H1 (cell line): ENCODE measurements around the gene IQUB. TPM values are rescaled to one million over a fixed set of nuclear protein-coding genes. Genes with fewer than 3 reads are reported as not detected.

Experiments used
- CBX8 ChIP-seq: fragments of 300-800, 300-1000 bp; sonication (generic); IDR thresholded peaks from 2 replicates; pipeline ENCODE4 v1.7.1; 2016; ENCODE audit warnings: low read depth, low read length, borderline replicate concordance
- CHD2 ChIP-seq: IDR thresholded peaks from 2 replicates; pipeline ENCODE4 v1.6.1; 2012; ENCODE audit warnings: low read length, improper control_type of control experiment
- PHF8 ChIP-seq: fragments of 200-600 bp; sonication (generic); conservative IDR thresholded peaks from 2 replicates; pipeline ENCODE4 v1.7.1; 2012; ENCODE audit warnings: low read depth, mild to moderate bottlenecking, inconsistent platforms, low read length, moderate library complexity
- POLR2AphosphoS5 ChIP-seq: IDR thresholded peaks from 2 replicates; pipeline ENCODE4 v1.6.1; 2011; ENCODE audit warnings: low read depth, low read length
- SIX5 ChIP-seq: IDR thresholded peaks from 2 replicates; pipeline ENCODE4 v1.6.1; 2011; ENCODE audit warnings: mild to moderate bottlenecking, low read depth, low read length
- TEAD4 ChIP-seq: IDR thresholded peaks from 2 replicates; pipeline ENCODE4 v1.6.1; 2012; ENCODE audit warnings: low read depth, low read length, inconsistent platforms, mixed read lengths
- polyA plus RNA-seq, 7 experiments: library from polyadenylated mRNA; depleted of rRNA in 3 of 7; stranded (reverse) in 5 of 7; unstranded in 2 of 7; fragments of >200 nt in 5 of 7; fragments of 200-250 nt in 2 of 7; gene quantifications; 1 replicate in 5 of 7; 2 replicates in 1 of 7; 4 replicates in 1 of 7; pipeline versions ENCODE4 v1.2.1 to v1.2.3, GENCODE V29; 2011 to 2013; ENCODE audit warnings: missing spikeins in 2 of 7, mixed read lengths in 2 of 7
- total RNA-seq: library from RNA; stranded (reverse); fragmentation: NEBNext Ultra II Directional; extraction: Animal tissue kit (Norgen Biotek cat#: 25700); gene quantifications from 2 replicates; pipeline ENCODE4 v1.2.1, GENCODE V29; 2021

IQUB gene
- total and polyA plus RNA-seq, 2 of the 8 experiments (the other 6 are each of a cell fraction or from before 2014, with no cell fraction given), result 0.12 to 0.82 TPM

GRCh38 chr7:123425246-123425645 lies 109.1 kb downstream of the IQUB start (continued):
- TF ChIP-seq POLR2AphosphoS5 (no peak), TEAD4 (no peak), PHF8 (no peak), CBX8 (no peak), SIX5 (no peak), CHD2 (no peak)
